Measurements from ENCODE around the gene ZNF189.

GRCh38 chr9:101366038-101366756 is 32.5 kb upstream of the ZNF189 start:
- TF ChIP-seq, protein P1, sequence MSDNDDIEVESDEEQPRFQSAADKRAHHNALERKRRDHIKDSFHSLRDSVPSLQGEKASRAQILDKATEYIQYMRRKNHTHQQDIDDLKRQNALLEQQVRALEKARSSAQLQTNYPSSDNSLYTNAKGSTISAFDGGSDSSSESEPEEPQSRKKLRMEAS (IDR thresholded peaks at IDR 0.05; ENCODE audit: low read depth, low read length) = no peak
- TF ChIP-seq CTCF (IDR thresholded peaks at IDR 0.05; ENCODE audit: low read depth, low read length) (no peak), MYC (IDR thresholded peaks at IDR 0.05; ENCODE audit: low read depth, low read length) (no peak)
